ENCODE results near the gene CCDC124.

Gene CCDC124

DNA sequence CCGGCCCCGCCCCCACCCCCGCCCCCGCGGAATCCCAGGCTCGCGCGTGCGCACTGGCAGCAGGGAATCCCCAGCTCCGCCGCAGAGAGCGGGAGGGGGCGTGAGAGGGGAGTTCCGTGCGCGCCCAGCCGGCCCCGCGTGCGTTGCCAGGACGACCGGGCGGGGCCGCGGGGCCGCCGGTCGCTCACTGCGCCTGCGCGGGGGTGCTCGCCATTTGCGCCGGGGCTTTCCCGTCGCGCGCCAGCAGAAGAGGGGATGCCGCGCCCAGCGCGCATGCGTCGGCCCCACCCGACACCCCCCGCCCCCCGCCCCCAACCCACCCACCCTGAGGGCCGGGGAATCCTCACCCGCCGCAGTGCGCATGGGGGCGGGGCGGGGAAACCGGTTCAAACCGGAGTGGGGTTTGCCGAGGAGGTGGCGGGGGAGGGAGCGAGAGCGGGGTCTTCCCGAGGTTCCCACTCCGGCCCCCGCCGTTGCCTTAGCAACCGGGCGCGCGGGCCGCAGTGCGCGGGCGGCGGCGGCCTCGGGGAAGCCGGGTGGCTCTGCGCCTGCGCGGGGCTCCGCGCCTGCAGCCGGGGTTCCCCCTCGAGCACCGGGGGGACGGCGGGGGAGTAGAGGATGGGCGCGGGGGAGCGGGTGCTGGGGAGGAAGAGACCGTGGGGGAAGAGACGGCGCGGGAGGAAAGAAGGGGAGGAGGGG, 15.1 kb downstream of the CCDC124 start:
- Mint-ChIP-seq H3K4me1 (peaks cover 53% of the 10 kb centered on the region), H3K27me3 (peaks cover 26% of the 10 kb centered on the region), H3K4me3 (peak overlapping the region; percentile 87), H3K27ac (no peak overlapping the region), H3K36me3 (no peaks in the 10 kb centered on the region), H3K9me3 (no peaks in the 10 kb centered on the region)

DNA sequence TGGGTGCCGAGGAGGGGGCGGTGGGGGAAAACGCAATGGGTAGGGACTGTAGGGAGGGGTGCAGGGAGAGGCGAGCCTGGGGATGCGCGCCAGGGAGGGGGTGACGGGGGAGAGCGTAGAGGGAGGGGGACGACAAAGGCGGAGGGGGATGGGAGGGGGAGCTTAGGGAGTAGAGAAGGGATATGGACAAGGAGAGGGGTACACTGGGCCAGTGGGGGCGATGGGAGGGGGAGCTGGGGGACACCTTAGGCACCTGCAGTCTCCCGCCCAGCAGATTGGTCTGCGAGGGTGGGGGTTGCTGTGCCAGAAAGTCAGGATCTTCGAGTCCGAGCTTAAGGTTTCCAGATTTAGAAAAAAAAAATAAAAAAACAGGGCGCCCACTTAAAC, 15.7 kb downstream of the CCDC124 start:
- Mint-ChIP-seq H3K4me1 (peaks cover 53% of the 10 kb centered on the region), H3K27me3 (peaks cover 31% of the 10 kb centered on the region), H3K4me3 (peak overlapping the region; percentile 74), H3K27ac (no peak overlapping the region), H3K9me3 (no peaks in the 10 kb centered on the region), H3K36me3 (no peaks in the 10 kb centered on the region)

DNA sequence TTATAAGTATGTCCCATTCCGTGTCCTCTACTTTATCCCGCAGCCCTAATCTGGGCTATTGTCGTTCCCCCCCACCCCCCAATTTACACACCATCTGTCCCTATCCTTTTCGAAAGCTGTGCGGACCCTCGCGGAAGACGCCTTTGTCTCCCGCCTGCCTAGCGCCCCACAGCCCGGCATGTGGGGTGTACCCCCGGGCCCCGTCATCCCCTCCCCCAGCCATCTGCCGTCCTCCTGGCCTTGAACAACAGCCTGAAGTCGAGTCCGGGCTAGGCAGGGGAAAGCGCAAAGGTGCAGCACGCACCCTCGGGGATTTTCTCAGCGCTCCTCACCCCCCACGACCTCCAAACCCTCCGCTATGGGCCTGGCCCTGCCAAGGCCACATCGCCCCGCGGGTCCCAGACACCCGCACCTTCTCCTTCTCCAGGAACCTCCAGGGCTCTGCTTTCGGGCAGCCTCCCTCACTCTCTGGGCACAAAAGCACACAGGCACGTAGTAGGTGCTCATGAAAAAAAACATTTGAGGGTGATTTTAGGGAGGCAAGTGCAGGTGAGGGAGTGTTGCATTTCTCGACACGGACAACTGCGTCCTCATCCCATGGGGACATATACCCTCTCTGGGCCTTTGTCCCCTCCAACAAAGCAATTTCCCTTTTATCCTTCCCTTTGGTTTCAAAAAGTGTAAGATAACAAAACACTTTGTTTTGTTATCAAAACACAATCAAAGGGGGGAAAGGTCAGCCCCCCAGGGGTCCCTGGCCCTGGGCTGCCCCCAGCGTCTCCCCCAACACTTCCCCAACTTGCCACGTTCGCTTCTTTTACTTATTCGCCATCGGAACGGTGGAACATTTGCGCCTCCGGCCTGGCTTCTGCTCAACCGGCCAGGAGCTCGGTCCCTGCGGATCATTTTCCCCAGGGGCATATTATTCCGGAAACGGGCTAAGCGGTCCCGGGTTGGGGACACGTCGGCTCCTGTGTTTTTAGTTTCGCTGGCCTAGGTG, 16.4 kb downstream of the CCDC124 start:
- H3K9me3 Mint-ChIP-seq, result no peaks in the 10 kb centered on the region
- H3K4me1 Mint-ChIP-seq, result peaks cover 53% of the 10 kb centered on the region
- H3K27ac Mint-ChIP-seq, result peak overlapping the region; percentile 46
- peaks cover 35% of the 10 kb centered on the region for H3K27me3 Mint-ChIP-seq
- H3K4me3 Mint-ChIP-seq, result peak overlapping the region; percentile 74
- H3K36me3 Mint-ChIP-seq, result no peaks in the 10 kb centered on the region

DNA sequence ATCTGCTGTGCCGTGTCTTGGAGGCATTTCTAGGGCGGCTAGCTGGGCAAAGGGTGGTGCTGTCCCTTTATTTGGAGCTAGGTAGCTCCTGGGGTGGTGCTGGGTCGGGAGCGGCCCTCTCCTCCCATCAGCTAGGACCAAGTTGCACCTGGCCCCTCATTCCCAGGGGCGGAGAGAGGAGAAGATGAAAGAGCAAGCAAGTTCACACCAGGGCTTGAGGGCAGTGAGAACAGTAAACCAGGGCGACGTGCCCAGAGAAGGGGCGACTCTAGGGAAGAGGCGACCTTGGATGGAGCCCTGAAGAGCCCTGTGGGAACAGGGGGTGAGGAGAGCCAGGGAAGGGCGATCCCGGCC, 17.1 kb downstream of the CCDC124 start:
- H3K36me3 Mint-ChIP-seq, result no peaks in the 10 kb centered on the region
- H3K27me3 Mint-ChIP-seq, result peaks cover 37% of the 10 kb centered on the region
- peaks cover 53% of the 10 kb centered on the region for H3K4me1 Mint-ChIP-seq
- H3K4me3 Mint-ChIP-seq, result peak overlapping the region; percentile 74
- peak overlapping the region; percentile 78 for H3K27ac Mint-ChIP-seq
- no peaks in the 10 kb centered on the region for H3K9me3 Mint-ChIP-seq

DNA sequence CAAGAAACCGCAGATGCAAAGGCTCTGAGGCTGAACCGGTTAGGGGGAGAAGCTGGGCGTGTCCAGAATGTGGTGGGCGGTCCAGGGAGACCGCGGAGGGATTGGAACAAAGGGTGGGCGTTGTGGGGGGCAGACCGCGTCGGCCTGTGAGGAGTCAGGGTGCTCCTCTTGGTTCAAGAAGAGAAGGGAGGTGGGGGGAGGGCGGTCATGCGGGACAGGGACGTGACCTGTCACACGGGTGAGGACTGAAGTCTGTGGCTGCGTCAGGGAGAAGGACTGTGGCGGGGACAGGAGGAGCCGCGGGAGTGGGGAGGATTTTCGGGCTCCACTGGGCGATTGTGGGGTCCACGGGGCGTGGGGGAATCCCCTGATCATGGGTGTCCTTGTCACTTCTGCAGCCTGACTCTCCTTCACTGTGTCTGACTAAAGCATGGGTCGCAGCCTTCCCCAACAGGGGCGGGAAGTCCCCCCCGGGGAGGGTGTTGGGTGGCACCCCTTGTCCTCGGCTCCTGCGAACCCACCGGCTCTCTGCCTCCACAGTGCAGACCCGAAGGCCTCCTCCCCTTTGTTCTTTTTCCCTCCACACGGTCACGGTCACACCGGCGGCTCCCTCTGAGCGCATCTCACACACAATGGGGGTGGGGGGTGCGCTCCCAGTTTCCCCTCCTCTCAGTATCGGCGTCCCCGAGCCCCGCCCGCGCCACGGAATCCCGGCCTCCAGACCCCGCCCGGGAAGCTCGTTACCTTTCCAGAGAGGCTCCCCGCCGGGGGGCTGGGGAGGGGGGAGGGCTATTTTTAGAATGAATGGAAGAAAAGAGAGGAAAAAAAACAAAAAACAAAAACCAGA, 17.7 kb downstream of the CCDC124 start:
- no peak overlapping the region for H3K27ac Mint-ChIP-seq
- H3K4me3 Mint-ChIP-seq, result peak overlapping the region; percentile 74
- peaks cover 37% of the 10 kb centered on the region for H3K27me3 Mint-ChIP-seq
- no peaks in the 10 kb centered on the region for H3K9me3 Mint-ChIP-seq
- H3K4me1 Mint-ChIP-seq, result peaks cover 53% of the 10 kb centered on the region
- H3K36me3 Mint-ChIP-seq, result no peaks in the 10 kb centered on the region

DNA sequence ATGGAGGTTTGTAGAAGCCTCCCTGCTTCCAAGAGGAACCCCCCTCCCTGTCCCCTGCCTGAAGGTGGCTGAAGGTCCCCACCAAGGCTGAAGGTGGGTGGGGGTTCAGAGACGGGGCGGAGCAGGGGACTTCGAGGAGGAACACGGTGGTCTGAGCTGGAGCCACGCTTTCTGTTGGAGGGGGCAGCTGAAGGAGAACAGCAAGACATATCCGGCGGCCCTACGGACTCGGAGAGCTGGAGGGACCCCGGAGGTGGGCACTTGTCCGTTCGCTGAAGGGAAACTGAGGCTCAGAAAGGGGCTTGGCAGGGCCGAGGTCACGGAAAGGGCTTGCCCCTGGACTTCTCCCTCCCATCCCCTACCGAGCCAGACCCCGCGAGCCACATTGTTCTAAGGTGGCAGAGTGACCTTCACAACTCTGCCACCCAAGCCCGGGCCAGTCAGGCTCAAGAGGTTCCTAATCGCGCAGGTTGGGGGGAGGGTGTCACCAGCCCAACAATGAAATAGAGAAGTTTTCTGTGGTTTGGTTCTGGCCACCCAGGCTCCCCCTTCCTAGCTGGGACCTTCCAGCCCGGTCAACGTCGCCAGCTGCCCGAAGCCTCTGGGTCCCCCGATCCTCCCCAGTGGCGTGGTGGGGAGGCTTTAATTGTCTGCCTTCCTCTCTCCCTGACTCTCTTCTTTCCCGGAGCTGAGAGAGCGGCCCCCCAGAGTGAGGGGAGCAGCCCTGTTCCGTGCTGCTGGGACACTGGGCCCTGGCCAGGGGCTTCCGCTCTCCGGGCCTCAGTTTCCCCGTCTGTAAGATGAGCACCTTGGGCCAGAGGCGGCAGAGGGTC, 18.6 kb downstream of the CCDC124 start:
- H3K4me3 Mint-ChIP-seq, result no peak overlapping the region
- H3K4me1 Mint-ChIP-seq, result peaks cover 45% of the 10 kb centered on the region
- H3K9me3 Mint-ChIP-seq, result no peaks in the 10 kb centered on the region
- H3K36me3 Mint-ChIP-seq, result no peaks in the 10 kb centered on the region
- H3K27ac Mint-ChIP-seq, result peak overlapping the region; percentile 35
- H3K27me3 Mint-ChIP-seq, result peaks cover 37% of the 10 kb centered on the region

DNA sequence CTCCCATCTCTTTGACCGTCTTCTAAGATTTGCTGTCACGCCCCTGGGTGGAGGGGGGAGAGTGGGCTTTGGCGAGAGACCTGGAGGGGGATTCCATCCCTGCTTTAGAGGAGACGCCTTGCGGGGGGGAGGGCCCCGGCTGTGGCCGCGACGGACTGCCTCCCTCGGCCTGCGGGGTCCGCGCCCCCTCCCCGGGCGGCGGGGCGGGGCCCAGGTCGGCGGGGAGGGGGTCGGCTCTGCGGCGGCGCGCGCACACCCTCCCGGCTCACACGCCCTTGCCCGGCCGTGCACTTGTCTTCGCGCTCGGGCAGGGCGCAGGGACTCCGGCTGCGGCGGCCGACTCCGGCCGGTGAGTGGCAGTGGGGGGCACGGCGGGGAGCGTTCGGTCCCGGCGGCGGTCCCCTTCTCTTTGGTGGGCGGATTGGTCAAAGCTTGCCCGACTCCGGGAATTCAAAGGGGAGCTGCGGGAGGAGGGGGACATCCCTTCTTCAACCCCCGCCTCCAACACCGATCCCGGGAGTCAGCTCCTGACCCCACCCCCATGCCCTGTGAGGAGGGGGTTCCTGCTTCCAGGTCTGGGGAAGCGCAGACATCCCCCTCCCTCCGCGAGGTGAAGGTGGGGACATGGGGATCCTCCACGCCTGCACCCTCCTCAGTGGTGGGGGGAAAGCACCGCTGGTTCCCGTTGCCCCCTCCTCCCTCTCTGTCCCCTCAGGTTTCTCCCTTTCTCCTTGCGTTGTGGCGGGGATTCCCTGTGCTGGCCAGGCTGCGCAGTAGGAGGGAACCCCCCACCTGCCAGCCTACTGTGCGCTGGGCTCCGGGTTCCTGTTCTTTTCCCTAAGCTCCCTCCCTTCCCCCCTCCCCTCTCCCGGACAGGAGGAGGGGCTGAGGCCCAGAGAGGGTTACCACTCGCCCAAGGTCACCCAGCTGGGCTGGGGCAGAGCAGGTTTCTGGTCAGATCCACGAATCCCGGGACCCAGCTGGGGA, 19.5 kb downstream of the CCDC124 start:
- Mint-ChIP-seq H3K9me3 (no peaks in the 10 kb centered on the region), H3K27ac (peak overlapping the region; percentile 35), H3K4me3 (peak overlapping the region; percentile 52), H3K27me3 (peaks cover 40% of the 10 kb centered on the region), H3K36me3 (no peaks in the 10 kb centered on the region), H3K4me1 (peaks cover 37% of the 10 kb centered on the region)

DNA sequence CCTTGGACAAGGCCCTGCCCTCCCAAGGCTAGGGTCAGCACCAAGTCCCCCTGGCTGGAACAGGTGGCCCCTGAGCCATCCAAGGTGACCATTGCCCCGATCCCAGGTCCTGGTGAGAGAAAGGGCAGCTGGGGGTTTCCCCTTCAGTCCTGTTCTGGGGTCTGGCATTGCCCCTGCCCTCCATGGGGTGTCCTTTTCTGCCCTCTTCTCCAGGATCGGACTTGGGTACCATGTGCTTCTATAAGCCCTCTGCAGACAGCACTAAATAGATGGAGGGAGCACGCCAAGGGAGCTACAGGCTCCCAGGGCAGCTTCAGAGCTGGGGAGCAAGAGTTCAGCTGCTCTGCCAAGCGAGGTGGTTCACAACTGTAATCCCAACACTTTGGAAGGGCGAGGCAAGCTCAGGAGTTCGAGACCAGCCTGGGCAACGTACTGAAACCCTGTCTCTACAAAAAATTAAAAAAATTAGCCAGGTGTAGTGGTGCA, 20.5 kb downstream of the CCDC124 start:
- Mint-ChIP-seq H3K27ac (no peak overlapping the region), H3K27me3 (peaks cover 46% of the 10 kb centered on the region), H3K9me3 (no peaks in the 10 kb centered on the region), H3K4me1 (peaks cover 34% of the 10 kb centered on the region), H3K4me3 (no peak overlapping the region), H3K36me3 (no peaks in the 10 kb centered on the region)

DNA sequence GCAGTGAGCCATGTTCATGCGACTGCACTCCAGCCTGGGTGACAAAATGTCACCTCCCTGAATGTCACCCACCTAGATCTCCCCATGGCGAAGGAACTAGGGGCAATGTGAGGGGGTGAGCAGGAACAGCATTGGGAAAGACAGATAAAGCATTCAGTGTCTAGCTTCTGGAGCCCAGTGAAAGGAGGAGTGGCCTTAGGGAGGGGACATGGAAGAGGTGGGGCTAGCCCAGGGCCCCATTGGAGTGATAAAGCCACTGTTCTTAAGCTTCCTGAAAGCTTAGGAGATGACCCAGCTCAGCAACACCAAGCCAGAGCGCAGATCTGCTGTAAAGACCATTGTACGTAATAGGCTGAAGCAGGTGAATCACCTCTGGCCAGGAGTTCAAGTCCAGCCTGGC, 21.1 kb downstream of the CCDC124 start:
- H3K4me1 Mint-ChIP-seq, result peaks cover 30% of the 10 kb centered on the region
- no peaks in the 10 kb centered on the region for H3K9me3 Mint-ChIP-seq
- no peak overlapping the region for H3K27ac Mint-ChIP-seq
- no peak overlapping the region for H3K4me3 Mint-ChIP-seq
- H3K27me3 Mint-ChIP-seq, result peaks cover 46% of the 10 kb centered on the region
- H3K36me3 Mint-ChIP-seq, result no peaks in the 10 kb centered on the region

DNA sequence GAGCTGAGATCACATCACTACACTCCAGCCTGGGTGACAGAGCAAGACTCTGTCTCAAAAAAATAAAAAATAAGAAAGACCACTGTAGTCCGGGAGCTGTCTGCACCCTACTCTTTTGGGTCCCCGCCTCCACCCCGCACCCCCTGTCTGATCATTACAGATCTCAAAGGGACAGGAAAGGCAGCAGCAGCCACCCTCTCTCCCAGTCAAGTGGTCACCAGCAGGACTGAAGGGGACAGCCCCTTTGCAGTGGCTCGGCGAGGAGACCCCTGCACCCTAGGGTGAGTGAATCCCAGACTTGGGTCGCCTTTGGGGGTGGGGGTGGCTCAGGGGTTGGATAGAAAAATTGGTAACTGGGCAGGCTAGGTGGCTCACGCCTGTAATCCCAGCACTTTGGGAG, 21.6 kb downstream of the CCDC124 start:
- Mint-ChIP-seq H3K4me1 (peaks cover 24% of the 10 kb centered on the region), H3K27me3 (peaks cover 43% of the 10 kb centered on the region), H3K36me3 (no peaks in the 10 kb centered on the region), H3K27ac (no peak overlapping the region), H3K9me3 (no peaks in the 10 kb centered on the region), H3K4me3 (no peak overlapping the region)

DNA sequence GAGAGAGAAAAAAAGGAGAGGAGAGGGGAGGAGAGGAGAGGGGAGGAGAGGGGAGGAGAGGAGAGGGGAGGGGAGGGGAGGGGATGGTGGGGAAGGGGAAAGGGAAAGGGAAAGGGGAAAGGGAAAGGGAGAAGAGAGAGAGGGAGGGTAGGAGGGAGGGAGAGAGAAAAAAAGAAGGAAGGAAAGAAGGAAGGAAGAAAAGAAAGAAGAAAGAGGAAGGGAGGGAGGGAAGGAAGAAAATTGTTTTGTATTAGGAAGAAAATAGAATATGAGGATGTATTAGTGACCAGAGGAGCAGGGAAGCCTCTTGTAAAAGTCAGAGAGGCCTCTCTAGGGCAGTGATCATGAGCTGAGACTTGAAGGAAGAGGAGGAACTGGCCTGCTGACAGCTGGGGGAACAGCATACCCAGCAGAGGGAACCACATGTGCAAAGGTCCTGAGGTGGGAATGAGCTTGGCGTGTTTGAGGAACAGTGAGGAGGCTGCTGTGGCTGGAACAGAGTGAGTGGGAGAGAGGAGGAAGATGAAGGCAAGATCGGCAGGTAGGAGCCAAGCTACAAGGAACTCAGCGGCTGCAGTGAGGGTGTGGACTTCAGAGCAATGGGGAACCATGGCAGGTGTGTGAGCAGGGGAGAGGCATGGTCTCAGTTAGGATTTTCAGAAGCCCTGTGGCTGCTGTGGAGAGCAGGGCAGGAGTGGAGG, 24.5 kb downstream of the CCDC124 start:
- Mint-ChIP-seq H3K9me3 (no peaks in the 10 kb centered on the region), H3K4me3 (no peak overlapping the region), H3K27ac (no peak overlapping the region), H3K4me1 (peaks cover 5% of the 10 kb centered on the region), H3K36me3 (no peaks in the 10 kb centered on the region), H3K27me3 (peaks cover 23% of the 10 kb centered on the region)

DNA sequence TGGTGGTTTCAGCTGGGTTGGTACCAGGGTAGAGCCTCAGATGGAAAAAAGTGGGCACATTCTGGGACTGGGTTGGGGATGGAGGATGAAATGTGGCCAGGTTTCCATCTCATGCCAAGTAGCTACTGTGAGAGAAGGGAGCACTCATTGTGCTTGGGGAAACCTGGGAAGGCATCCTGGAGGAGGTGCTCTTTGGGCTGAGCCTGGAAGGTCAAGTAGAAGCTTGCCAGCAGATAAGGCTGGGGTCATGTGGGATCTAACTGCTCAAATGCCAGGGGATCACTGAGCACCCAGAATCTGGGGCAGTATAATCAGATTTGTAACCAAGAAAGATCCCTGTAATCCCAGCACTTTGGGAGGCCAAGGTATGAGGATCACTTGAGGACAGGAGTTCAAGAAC, 25.1 kb downstream of the CCDC124 start:
- peaks cover under 1% of the 10 kb centered on the region for H3K4me1 Mint-ChIP-seq
- H3K27ac Mint-ChIP-seq, result peak overlapping the region; percentile 59
- peaks cover 21% of the 10 kb centered on the region for H3K27me3 Mint-ChIP-seq
- no peaks in the 10 kb centered on the region for H3K9me3 Mint-ChIP-seq
- H3K4me3 Mint-ChIP-seq, result no peak overlapping the region
- no peaks in the 10 kb centered on the region for H3K36me3 Mint-ChIP-seq

DNA sequence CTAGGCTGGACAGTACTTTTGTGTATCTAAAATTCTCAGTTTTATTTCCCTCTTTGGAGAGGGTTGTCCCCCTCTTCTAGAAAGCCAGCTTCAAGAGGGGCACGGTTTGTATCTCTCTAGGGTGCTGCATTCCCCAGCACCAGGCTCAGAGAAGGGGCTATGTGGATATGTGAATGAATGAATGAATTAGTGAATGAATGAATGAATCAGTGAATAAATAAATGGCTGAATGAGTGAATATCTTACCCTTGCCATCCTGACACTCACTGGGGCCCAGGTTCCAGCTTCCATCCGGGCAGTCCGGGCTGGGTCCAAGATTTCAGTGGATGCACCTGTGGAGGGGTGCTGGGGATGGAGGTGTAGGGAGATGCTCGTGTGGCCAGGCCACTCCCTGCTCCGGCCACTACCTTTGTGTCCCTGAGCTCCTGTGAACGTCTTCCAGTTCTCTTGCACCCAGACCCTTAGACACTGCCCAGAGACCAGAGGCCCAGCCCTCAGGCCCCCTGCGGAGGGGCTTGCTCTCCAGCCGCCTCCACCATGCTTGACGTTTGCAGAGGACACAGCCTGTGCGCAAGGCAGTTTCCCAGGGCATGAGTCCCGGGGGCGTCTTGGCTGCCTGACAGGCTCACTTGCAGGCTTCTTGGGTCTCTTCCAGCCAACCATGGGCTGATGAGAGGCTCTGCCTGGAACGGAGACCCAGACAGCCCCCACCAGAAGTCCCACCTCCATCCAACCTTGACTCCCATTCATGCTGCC, 31.3 kb downstream of the CCDC124 start:
- Mint-ChIP-seq H3K9me3 (no peaks in the 10 kb centered on the region), H3K36me3 (peaks cover 4% of the 10 kb centered on the region), H3K27me3 (peaks cover 22% of the 10 kb centered on the region), H3K4me3 (no peak overlapping the region), H3K27ac (no peak overlapping the region), H3K4me1 (peaks cover 11% of the 10 kb centered on the region)
